VCaP (cell line): ENCODE data around the gene AKT1.

Experiments
- H3K27ac ChIP-seq: fragments of 450-650 bp; 2 replicates; pipeline ENCODE4 v1.5.1; 2017
- TF ChIP-seq, protein P1 (sequence below): fragments of 450-650 bp; conservative IDR thresholded peaks from 2 replicates; pipeline ENCODE4 v1.5.1; 2017; ENCODE audit warnings: mild to moderate bottlenecking, moderate library complexity

Gene AKT1

DNA sequence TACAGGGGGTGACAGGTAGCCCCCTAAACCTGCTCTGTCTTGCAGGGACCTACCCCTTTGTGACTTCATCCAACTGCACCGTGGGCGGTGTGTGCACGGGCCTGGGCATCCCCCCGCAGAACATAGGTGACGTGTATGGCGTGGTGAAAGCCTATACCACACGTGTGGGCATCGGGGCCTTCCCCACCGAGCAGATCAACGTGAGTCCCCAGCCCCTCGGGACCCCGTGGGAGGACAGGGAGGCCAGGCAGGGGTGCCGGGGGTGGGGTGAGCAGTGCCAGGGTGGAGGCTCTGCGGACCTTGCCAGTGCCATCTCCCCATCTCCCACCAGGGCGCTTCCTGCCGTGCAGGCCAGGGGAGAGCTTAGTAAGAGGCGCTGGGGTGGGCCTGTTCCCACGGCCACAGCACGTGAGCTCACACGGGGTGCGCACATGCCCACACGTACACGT is 53.7 kb downstream of the AKT1 start:
- H3K27ac ChIP-seq, result no peak overlapping the region
- TF ChIP-seq, protein P1, sequence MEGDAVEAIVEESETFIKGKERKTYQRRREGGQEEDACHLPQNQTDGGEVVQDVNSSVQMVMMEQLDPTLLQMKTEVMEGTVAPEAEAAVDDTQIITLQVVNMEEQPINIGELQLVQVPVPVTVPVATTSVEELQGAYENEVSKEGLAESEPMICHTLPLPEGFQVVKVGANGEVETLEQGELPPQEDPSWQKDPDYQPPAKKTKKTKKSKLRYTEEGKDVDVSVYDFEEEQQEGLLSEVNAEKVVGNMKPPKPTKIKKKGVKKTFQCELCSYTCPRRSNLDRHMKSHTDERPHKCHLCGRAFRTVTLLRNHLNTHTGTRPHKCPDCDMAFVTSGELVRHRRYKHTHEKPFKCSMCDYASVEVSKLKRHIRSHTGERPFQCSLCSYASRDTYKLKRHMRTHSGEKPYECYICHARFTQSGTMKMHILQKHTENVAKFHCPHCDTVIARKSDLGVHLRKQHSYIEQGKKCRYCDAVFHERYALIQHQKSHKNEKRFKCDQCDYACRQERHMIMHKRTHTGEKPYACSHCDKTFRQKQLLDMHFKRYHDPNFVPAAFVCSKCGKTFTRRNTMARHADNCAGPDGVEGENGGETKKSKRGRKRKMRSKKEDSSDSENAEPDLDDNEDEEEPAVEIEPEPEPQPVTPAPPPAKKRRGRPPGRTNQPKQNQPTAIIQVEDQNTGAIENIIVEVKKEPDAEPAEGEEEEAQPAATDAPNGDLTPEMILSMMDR, result no peak

DNA sequence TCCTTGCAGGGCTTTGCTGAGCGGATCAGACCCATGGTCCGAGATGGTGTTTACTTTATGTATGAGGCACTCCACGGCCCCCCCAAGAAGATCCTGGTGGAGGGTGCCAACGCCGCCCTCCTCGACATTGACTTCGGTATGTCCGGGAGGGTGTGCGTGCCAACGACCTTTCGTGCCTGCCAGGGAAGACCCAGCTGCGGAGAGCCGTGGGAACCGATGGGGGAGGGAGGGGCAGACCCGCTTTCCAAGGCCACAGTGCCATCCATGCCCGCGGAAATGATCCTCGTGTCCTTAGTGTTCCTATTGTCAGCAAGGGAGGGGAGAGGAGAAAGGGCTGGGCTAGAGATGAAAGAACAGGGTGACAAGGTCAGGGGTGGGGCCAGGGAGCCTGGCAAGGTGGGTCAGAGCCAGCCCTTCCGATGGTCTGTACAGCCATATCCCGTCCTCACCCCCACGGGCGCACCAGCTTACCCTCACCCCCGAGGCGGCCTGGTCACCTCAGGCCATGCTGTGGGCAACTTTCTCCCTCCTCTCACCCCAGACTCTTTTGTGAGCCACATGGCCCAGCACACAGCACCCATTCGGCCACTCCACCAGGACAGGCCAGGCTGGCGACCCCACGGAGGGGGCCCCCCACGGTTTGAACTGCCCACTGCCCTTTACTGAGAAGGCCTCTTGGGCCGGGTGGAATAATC is 54.3 kb downstream of the AKT1 start:
- TF ChIP-seq, protein P1, result no peak
- H3K27ac ChIP-seq, result no peak overlapping the region

DNA sequence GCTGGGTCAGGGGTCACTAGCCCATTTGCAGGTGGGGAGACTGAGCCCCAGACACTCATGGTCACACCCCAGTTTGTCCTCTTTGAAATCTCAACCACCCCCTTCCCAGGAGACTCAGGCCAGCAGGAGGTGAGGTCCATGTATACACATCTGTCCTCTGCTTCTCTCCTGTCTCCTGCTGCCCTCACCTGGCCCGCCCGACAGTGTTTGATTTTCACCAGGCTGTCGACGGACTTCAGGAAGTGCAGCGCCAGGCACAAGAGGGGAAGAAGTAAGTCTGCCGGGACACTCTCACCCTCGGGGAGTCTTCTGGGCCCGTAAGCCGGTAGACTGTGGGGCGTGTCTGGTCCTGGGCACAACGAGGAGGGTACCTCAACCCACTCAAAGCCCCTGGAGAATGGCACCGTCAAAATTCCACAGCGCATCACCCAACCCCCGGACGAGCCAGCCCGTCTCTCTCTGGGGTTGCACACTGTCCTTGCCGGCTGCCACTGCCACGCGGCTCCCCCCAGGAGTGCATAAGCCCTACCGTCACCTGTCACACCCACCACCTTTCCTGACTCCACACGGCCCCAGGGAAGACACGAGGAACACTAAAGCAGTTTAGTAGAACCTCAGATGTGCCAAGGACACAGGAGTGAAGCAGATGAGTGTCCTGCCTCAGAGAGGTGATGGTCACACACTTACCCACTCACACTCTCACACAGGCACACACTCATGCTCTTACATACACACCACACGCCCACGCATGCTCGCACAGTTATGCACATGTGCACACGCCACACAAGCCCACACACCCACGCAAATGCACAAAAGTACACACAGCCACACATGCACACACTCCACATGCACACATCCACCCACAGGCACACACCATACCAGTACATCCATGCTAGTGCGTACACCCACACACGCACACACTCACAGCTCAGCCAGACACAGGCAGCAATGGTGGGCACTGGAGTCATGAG is 55.7 kb downstream of the AKT1 start:
- TF ChIP-seq, protein P1, result peak; percentile 16; the same call in 1 of the 2 replicates
- H3K27ac ChIP-seq, result no peak overlapping the region

DNA sequence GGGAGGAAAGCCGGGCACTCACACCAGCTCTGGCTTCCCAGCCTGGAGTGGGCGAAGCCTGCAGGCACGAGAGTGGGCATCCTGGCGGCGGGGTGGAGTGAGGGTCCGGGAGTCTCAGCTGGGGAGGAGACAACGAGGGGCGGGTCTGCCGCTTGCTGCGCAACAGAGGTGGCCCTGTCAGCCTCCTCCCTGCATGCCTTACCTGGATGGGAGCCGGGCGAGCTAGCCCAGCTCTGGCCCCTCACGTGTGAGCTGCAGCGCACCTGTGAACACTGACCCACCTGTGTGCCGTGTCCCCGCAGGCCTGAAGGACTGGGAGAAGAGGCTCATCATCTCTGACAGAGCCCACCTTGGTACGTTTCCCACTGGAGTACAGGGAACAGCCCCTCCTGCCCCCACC is 56.5 kb downstream of the AKT1 start:
- TF ChIP-seq, protein P1, result no peak
- H3K27ac ChIP-seq, result no peak overlapping the region

DNA sequence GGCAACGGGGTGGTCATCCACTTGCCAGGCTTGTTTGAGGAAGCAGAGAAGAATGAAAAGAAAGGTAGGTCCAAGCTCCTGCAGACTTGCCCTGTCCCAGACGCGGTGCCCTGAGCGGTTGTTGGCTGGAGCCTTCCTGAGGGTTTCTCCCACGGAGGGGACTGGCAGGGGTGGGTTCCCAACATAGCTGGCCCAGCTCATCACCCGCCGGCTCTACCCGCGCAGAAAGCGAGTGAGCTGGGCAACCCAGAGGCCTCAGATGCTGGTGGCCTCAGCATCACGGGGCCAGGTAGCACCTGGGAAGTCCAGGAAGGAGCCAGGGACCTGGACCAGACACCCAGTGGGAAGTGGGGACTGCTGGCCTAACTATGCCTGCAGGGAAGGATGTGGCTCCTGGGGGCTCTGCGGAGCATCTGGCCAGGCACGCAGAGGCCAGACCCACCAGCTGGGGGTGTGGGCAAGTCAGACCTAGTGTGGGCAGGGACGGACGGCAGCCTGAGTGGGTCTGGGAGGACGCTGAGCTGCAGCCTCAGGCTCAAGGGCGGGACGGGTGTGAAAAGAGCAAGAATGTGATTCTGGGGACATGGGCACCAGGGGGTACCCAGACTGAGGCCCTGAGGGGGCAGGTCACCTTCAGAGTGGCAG is 57.1 kb downstream of the AKT1 start:
- no peak overlapping the region for H3K27ac ChIP-seq
- TF ChIP-seq, protein P1, result no peak

DNA sequence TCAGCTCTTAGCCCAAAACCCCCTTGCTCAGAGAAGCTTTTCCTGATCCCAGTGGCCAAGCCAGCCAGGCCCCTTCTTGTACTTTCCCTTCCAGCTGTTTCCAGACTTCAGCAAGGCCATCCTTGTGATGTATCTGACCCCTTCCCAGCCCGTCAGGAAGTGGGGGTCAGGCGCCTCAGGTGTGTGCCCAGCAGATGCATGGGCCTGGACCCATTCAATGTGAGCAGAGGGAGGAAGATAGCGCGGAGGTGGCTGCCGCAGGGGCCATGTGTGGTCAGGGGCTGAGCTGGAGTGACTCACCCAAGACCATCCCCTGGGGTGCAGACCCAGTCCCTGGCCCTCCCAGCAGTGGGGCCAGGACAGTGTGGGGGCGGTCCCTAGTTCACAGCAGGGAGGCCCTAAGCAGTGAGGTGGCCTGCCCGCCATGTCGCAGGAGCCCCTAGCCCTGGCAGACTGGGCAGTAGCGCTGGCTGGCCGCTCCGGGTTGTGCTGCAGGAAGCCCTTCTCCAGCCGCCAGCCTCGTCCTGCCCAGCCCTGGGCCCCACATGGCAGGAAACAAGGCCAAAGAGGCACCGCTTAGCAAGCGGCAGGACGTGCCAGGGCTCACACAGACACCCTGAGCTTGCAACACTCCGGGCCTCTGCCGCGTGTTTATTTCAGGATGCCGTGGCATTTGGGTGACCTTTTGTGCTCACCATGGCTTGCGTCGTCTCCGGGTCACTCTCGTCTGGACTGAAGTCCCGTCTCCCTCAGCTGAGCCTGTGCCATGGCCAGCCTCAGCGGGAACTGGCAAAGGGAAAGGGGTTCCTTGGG is 59.5 kb downstream of the AKT1 start:
- TF ChIP-seq, protein P1, result no peak
- no peak overlapping the region for H3K27ac ChIP-seq
